Loucy (cell line): ENCODE data around the gene CIC.

Experiments
- EZH2phosphoT487 ChIP-seq: fragments of 200-600 bp; IDR thresholded peaks from 2 replicates; pipeline ENCODE4 v1.6.1; 2018; ENCODE audit warnings: antibody characterized with exemption, mild to moderate bottlenecking, moderate library complexity, borderline replicate concordance
- TF ChIP-seq, protein P1 (sequence below): fragments of 200-600 bp; sonication (generic); conservative IDR thresholded peaks from 2 replicates; pipeline ENCODE4 v1.5.1; 2014; ENCODE audit warnings: mild to moderate bottlenecking, antibody characterized with exemption, low read length

GRCh38 chr19:42280815-42281145 is 11.7 kb downstream of the CIC start:
- TF ChIP-seq, protein P1, sequence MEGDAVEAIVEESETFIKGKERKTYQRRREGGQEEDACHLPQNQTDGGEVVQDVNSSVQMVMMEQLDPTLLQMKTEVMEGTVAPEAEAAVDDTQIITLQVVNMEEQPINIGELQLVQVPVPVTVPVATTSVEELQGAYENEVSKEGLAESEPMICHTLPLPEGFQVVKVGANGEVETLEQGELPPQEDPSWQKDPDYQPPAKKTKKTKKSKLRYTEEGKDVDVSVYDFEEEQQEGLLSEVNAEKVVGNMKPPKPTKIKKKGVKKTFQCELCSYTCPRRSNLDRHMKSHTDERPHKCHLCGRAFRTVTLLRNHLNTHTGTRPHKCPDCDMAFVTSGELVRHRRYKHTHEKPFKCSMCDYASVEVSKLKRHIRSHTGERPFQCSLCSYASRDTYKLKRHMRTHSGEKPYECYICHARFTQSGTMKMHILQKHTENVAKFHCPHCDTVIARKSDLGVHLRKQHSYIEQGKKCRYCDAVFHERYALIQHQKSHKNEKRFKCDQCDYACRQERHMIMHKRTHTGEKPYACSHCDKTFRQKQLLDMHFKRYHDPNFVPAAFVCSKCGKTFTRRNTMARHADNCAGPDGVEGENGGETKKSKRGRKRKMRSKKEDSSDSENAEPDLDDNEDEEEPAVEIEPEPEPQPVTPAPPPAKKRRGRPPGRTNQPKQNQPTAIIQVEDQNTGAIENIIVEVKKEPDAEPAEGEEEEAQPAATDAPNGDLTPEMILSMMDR: no peak
- no peak for TF ChIP-seq EZH2phosphoT487
